HEK293 (cell line): ENCODE data around the gene TPP1.

Source experiments
- CTCF ChIA-PET: fragments of 350-600 bp; formaldehyde crosslinking; extraction: SDS; loops from one replicate; lab custom pipeline; 2021; ENCODE audit warnings: antibody characterized with exemption; lab: Yijun Ruan, JAX
- POLR2A ChIA-PET: fragments of 300-600 bp; formaldehyde crosslinking; extraction: SDS; loops from one replicate; lab custom pipeline; 2020; ENCODE audit warnings: antibody characterized with exemption, inconsistent platforms; lab: Yijun Ruan, JAX
- H3K27ac ChIP-seq: fragments of 200-500 bp; sonication (Bioruptor generic); 2 replicates; pipeline ENCODE4 v1.5.1; 2014; ENCODE audit warnings: low read depth, low read length, control low read depth, inconsistent platforms; ENCODE audit errors: extremely low read depth
- H3K36me3 ChIP-seq, 2 experiments: fragments of 200-500 bp in 1 of 2; sonication (Bioruptor generic) in 1 of 2; 1 replicate in 1 of 2; 2 replicates in 1 of 2; pipeline ENCODE4 v1.5.1; 2014 to 2017; ENCODE audit warnings: inconsistent platforms in 2 of 2, low read length in 2 of 2; ENCODE audit not compliant: control insufficient read depth in 2 of 2, insufficient read depth in 1 of 2
- H3K4me1 ChIP-seq: fragments of 200-500 bp; sonication (Bioruptor generic); 2 replicates; pipeline ENCODE4 v1.5.1; 2014; ENCODE audit warnings: mild to moderate bottlenecking, low read length, inconsistent platforms; ENCODE audit not compliant: control insufficient read depth, insufficient read depth
- H3K4me3 ChIP-seq: 2 replicates; pipeline ENCODE4 v1.5.1; 2011; ENCODE audit warnings: low read depth, mild to moderate bottlenecking, control low read depth, low read length, moderate library complexity
- H3K9me3 ChIP-seq: fragments of 200-500 bp; sonication (Bioruptor generic); 2 replicates; pipeline ENCODE4 v1.5.1; 2014; ENCODE audit warnings: low read depth, low read length, inconsistent platforms; ENCODE audit not compliant: control insufficient read depth, insufficient read depth
- CTCF ChIP-seq: fragments of 450-650 bp; formaldehyde crosslinking; IDR thresholded peaks from 2 replicates; pipeline ENCODE4 v1.5.1; 2016; ENCODE audit warnings: missing biosample characterization, missing genetic modification characterization
- REST ChIP-seq: fragments of 450-650 bp; formaldehyde crosslinking; IDR thresholded peaks from 2 replicates; pipeline ENCODE4 v1.5.1; 2016; ENCODE audit warnings: missing biosample characterization, missing genetic modification characterization
- SETDB1 ChIP-seq: IDR thresholded peaks from one replicate; pipeline ENCODE4 v1.6.1; 2017; ENCODE audit warnings: mild to moderate bottlenecking, low read length, moderate library complexity, mixed read lengths; ENCODE audit not compliant: insufficient read length
- TRIM28 ChIP-seq: IDR thresholded peaks from 2 replicates; pipeline ENCODE4 v1.6.1; 2011; ENCODE audit warnings: low read length, control low read depth, borderline replicate concordance
- ZBTB49 ChIP-seq: fragments of 450-650 bp; formaldehyde crosslinking; IDR thresholded peaks from 2 replicates; pipeline ENCODE4 v1.5.1; 2016; ENCODE audit warnings: missing biosample characterization, missing genetic modification characterization, low read depth
- ZFP3 ChIP-seq: fragments of 450-650 bp; formaldehyde crosslinking; IDR thresholded peaks from 2 replicates; pipeline ENCODE4 v1.5.1; 2016; ENCODE audit warnings: low read depth, missing biosample characterization, missing genetic modification characterization
- ZIC2 ChIP-seq: fragments of 450-650 bp; formaldehyde crosslinking; IDR thresholded peaks from 2 replicates; pipeline ENCODE4 v1.5.1; 2016; ENCODE audit warnings: missing biosample characterization, missing genetic modification characterization
- ZNF169 ChIP-seq: fragments of 450-650 bp; formaldehyde crosslinking; IDR thresholded peaks from 2 replicates; pipeline ENCODE4 v1.5.1; 2016; ENCODE audit warnings: missing biosample characterization, missing genetic modification characterization
- ZNF223 ChIP-seq: fragments of 450-650 bp; formaldehyde crosslinking; IDR thresholded peaks from 2 replicates; pipeline ENCODE4 v1.5.1; 2016; ENCODE audit warnings: missing biosample characterization, missing genetic modification characterization
- ZNF350 ChIP-seq: fragments of 450-650 bp; formaldehyde crosslinking; IDR thresholded peaks from 2 replicates; pipeline ENCODE4 v1.5.0; 2017; ENCODE audit warnings: missing biosample characterization, mild to moderate bottlenecking, missing genetic modification characterization
- ZNF404 ChIP-seq: fragments of 450-650 bp; formaldehyde crosslinking; IDR thresholded peaks from 2 replicates; pipeline ENCODE4 v1.5.1; 2017; ENCODE audit warnings: missing biosample characterization, missing genetic modification characterization
- ZNF529 ChIP-seq: fragments of 450-650 bp; formaldehyde crosslinking; IDR thresholded peaks from 2 replicates; pipeline ENCODE4 v1.5.1; 2017; ENCODE audit warnings: missing genetic modification characterization, missing biosample characterization; ENCODE audit not compliant: insufficient replicate concordance
- ZNF560 ChIP-seq: fragments of 450-650 bp; formaldehyde crosslinking; IDR thresholded peaks from 2 replicates; pipeline ENCODE4 v1.5.1; 2017; ENCODE audit warnings: missing biosample characterization, missing genetic modification characterization, borderline replicate concordance
- ZNF610 ChIP-seq: fragments of 450-650 bp; formaldehyde crosslinking; IDR thresholded peaks from 2 replicates; pipeline ENCODE4 v1.5.1; 2016; ENCODE audit warnings: missing biosample characterization, missing genetic modification characterization, borderline replicate concordance
- ZNF677 ChIP-seq: fragments of 450-650 bp; IDR thresholded peaks from 2 replicates; pipeline ENCODE4 v1.5.0; 2018; ENCODE audit warnings: missing biosample characterization, mild to moderate bottlenecking, missing genetic modification characterization, moderate library complexity
- ZNF692 ChIP-seq: fragments of 450-650 bp; formaldehyde crosslinking; IDR thresholded peaks from 2 replicates; pipeline ENCODE4 v1.5.1; 2016; ENCODE audit warnings: missing biosample characterization, missing genetic modification characterization
- ZSCAN16 ChIP-seq: fragments of 450-650 bp; formaldehyde crosslinking; IDR thresholded peaks from 2 replicates; pipeline ENCODE4 v1.5.1; 2016; ENCODE audit warnings: missing biosample characterization, missing genetic modification characterization

Gene TPP1

GRCh38 chr11:6629573-6629891, 10.3 kb upstream of the TPP1 start:
- ChIA-PET POLR2A (no interaction called here), CTCF (interaction anchor here (1.2 kb wide), 1 partner anchor 11 kb away, joined by 4 read pairs; no protein-coding TSS in a partner anchor)
- H3K4me3 ChIP-seq = no peak overlapping the region
- peak; percentile 47; the same call in 1 of the 2 replicates for TF ChIP-seq REST (tag by site-specific recombination)
- no peak for TF ChIP-seq ZNF169 (tag by site-specific recombination)
- TF ChIP-seq ZNF223 = no peak
- H3K9me3 ChIP-seq = no peaks in the 10 kb centered on the region
- peaks cover 0 to 47% of the 10 kb centered on the region in 2 experiments; a peak in 1 of 3 replicates for H3K36me3 ChIP-seq
- no peaks in the 10 kb centered on the region for H3K4me1 ChIP-seq
- no peak overlapping the region for H3K27ac ChIP-seq

- CTCF ChIA-PET = interaction anchor here (1.2 kb wide), 1 partner anchor 12 kb away, joined by 4 read pairs; no protein-coding TSS in a partner anchor
- TF ChIP-seq ZBTB49 (tag by site-specific recombination) = no peak
- TF ChIP-seq ZIC2 (tag by site-specific recombination) = no peak
- TF ChIP-seq ZNF677 (tag by site-specific recombination) = no peak
- TF ChIP-seq ZSCAN16 (tag by site-specific recombination) = no peak
- TF ChIP-seq TRIM28 = no peak
- no peak for TF ChIP-seq ZFP3 (tag by site-specific recombination)
- TF ChIP-seq ZNF350 (tag by site-specific recombination) = no peak
- TF ChIP-seq ZNF610 = no peak
- no peak for TF ChIP-seq ZNF560 (tag by site-specific recombination)
- no peak for TF ChIP-seq SETDB1
- TF ChIP-seq CTCF (tag by site-specific recombination) = no peak
- TF ChIP-seq ZNF529 = no peak
- TF ChIP-seq ZNF404 (tag by site-specific recombination) = no peak
- TF ChIP-seq ZNF692 (tag by site-specific recombination) = no peak
- no peaks in the 10 kb centered on the region for H3K9me3 ChIP-seq
- no peak overlapping the region for H3K27ac ChIP-seq
- POLR2A ChIA-PET = no interaction called here
- peaks cover 0 to 44% of the 10 kb centered on the region in 2 experiments; a peak in 1 of 3 replicates for H3K36me3 ChIP-seq
- H3K4me3 ChIP-seq = no peak overlapping the region
- H3K4me1 ChIP-seq = no peaks in the 10 kb centered on the region
These were observed 9.3 kb upstream of the TPP1 start for GRCh38 chr11:6628526-6628925.
